SH-SY5Y (cell line): ENCODE data around the gene SPAST.

ENCODE experiments used
- GATA2 ChIP-seq: IDR thresholded peaks from 2 replicates; pipeline ENCODE4 v1.6.1; 2011; ENCODE audit warnings: mild to moderate bottlenecking, low read depth, low read length
- GATA3 ChIP-seq: IDR thresholded peaks from 2 replicates; pipeline ENCODE4 v1.6.1; 2011; ENCODE audit warnings: low read depth, mild to moderate bottlenecking, low read length, moderate library complexity

GRCh38 chr2:32067549-32067948 lies 4.2 kb downstream of the SPAST start:
- TF ChIP-seq GATA2 (no peak), GATA3 (no peak)
